ENCODE measurements around the gene NEK4. TPM values are rescaled to one million over a fixed set of nuclear protein-coding genes. Genes with fewer than 3 reads are reported as not detected.
"Not testable (repeated sequence)": the region's sequence is repeated elsewhere in the genome, so short reads cannot be mapped to it uniquely, and the experiment has no call there.

Gene NEK4
- total RNA-seq, 1 experiment from 2014 or later = 40.5 TPM

DNA sequence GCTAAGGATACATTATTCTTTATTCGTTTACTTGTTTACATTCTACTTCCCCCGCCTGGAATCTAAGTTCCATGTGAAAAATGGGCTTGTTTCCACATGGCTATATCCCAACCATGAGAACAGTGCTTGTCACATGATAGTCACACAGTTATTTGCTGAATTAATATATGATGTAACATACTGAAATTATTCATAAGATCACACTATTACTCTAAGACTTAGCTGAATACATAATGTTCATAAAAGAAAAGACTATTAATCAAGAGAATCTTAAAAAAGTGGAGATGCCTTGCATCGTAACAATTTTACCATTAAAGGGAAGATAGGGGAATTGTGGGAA, 91.6 kb downstream of the NEK4 start:
- no peak for DNase-seq
- Mint-ChIP-seq H3K4me3 (ENCODE audit: unreplicated experiment) (no peak overlapping the region), H3K27ac (ENCODE audit: unreplicated experiment) (no peak overlapping the region), H3K4me1 (ENCODE audit: low read depth, unreplicated experiment) (peaks cover 8% of the 10 kb centered on the region), H3K9me3 (ENCODE audit: unreplicated experiment) (no peaks in the 10 kb centered on the region), H3K27me3 (ENCODE audit: insufficient read depth, unreplicated experiment) (no peaks in the 10 kb centered on the region), H3K36me3 (ENCODE audit: insufficient read depth, unreplicated experiment) (peaks cover 50% of the 10 kb centered on the region)
- intact Hi-C loops (cut with micrococcal nuclease; ENCODE audit: unreplicated experiment) = no loop called here
- CTCF ChIA-PET = no interaction called here
- Histone ChIP-seq H3K9me3 (no peaks in the 10 kb centered on the region), H3K27me3 (replicated peaks; ENCODE audit: control insufficient read depth, insufficient read depth, low read length) (no peaks in the 10 kb centered on the region), H3K4me3 (ENCODE audit: low read depth, low read length) (no peak overlapping the region), H3K4me1 (peaks cover 9% of the 10 kb centered on the region), H3K36me3 (ENCODE audit: control insufficient read depth, insufficient read depth, low read length) (0 out of 2 replicates have a peak, but pooled peaks cover 1% of the 10 kb centered on the region)
- TF ChIP-seq, protein P1, sequence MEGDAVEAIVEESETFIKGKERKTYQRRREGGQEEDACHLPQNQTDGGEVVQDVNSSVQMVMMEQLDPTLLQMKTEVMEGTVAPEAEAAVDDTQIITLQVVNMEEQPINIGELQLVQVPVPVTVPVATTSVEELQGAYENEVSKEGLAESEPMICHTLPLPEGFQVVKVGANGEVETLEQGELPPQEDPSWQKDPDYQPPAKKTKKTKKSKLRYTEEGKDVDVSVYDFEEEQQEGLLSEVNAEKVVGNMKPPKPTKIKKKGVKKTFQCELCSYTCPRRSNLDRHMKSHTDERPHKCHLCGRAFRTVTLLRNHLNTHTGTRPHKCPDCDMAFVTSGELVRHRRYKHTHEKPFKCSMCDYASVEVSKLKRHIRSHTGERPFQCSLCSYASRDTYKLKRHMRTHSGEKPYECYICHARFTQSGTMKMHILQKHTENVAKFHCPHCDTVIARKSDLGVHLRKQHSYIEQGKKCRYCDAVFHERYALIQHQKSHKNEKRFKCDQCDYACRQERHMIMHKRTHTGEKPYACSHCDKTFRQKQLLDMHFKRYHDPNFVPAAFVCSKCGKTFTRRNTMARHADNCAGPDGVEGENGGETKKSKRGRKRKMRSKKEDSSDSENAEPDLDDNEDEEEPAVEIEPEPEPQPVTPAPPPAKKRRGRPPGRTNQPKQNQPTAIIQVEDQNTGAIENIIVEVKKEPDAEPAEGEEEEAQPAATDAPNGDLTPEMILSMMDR (IDR thresholded peaks at IDR 0.05; ENCODE audit: insufficient read depth in 1 of 2, low read depth in 1 of 2, low read length in 1 of 2, severe bottlenecking in 1 of 2, unreplicated experiment in 1 of 2) = no peak
- BruUV-seq (replicated peaks) = no TSS peak
- POLR2A ChIA-PET = interaction anchor here (0.6 kb wide), 1 partner anchor 290 kb away, joined by 3 read pairs; no protein-coding TSS in a partner anchor

DNA sequence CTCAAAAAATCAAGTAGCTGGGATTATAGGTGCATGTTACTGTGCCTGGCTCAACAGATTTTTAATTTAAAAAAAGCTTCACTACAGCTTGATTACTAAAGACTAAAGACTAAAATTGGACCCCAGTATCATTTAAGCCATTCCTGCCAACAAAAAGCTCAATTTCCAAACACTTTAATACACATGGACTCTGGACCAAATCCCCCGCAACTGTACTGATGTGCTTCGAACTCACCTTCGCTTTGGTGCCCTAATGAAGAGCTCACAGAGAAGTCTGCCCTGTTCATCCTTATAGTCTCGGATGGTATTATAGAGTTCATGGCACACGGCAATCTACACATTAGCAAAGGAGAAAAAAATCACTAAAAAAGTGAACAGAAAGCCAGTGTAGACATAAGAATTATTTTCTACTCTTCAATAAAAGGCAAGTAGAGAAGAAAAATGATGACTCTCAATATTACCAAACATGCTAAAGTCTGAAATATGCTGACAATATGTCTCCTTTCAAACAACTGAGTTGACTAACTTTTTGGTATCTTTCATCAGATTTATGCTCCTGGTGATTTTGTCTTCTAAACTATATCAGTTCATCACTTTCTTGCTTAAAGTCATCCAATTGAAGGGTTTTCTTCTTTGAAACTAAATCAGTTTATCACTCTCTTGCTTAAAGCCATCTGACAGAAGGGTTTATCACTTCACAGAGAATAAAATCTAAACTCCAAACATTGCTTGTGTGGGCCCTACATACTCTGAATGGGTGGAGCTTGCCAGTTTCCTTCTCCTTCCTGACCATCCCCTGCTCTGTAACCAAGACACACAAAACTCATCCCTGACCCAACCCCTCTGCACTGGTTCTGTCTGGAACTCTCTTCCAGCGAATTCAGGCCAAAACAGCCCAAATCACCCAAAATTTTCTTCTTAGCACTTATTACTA, 92.2 kb downstream of the NEK4 start:
- BruUV-seq (replicated peaks) = no TSS peak
- no peaks in the 10 kb centered on the region for H3K27me3 Mint-ChIP-seq (ENCODE audit: insufficient read depth, unreplicated experiment)
- intact Hi-C loops (cut with micrococcal nuclease; ENCODE audit: unreplicated experiment) = no loop called here
- no peaks in the 10 kb centered on the region for H3K9me3 ChIP-seq
- no peak overlapping the region for H3K4me3 Mint-ChIP-seq (ENCODE audit: unreplicated experiment)
- no peak overlapping the region for H3K27ac Mint-ChIP-seq (ENCODE audit: unreplicated experiment)
- CTCF ChIA-PET = no interaction called here
- DNase-seq = no peak
- TF ChIP-seq, protein P1 (IDR thresholded peaks at IDR 0.05; ENCODE audit: insufficient read depth in 1 of 2, low read depth in 1 of 2, low read length in 1 of 2, severe bottlenecking in 1 of 2, unreplicated experiment in 1 of 2) = no peak
- H3K36me3 ChIP-seq (ENCODE audit: control insufficient read depth, insufficient read depth, low read length) = 0 out of 2 replicates have a peak, but pooled peaks cover 1% of the 10 kb centered on the region
- peaks cover 8% of the 10 kb centered on the region for H3K4me1 Mint-ChIP-seq (ENCODE audit: low read depth, unreplicated experiment)
- H3K4me1 ChIP-seq = peaks cover 8% of the 10 kb centered on the region
- H3K4me3 ChIP-seq (ENCODE audit: low read depth, low read length) = no peak overlapping the region
- H3K27me3 ChIP-seq (replicated peaks; ENCODE audit: control insufficient read depth, insufficient read depth, low read length) = no peaks in the 10 kb centered on the region
- POLR2A ChIA-PET = no interaction called here
- H3K9me3 Mint-ChIP-seq (ENCODE audit: unreplicated experiment) = no peaks in the 10 kb centered on the region
- H3K36me3 Mint-ChIP-seq (ENCODE audit: insufficient read depth, unreplicated experiment) = peaks cover 50% of the 10 kb centered on the region

DNA sequence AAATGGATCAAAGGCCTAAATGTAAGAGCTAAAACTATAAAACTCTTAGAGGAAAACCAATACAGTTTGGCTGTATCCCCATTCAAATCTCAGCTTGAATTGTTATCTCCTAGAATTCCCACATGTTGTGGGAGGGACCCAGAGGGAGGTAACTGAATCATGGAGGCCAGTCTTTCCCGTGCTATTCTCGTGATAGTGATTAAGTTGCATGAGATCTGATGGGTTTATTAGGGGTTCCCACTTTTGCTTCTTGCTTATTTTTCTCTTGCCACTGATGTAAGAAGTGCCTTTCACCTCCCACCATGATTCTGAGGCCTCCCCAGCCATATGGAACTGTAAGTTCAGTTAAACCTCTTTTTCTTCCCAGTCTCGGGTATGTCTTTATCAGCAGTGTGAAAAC, 94.5 kb downstream of the NEK4 start:
- POLR2A ChIA-PET = not testable (repeated sequence)

More for the DNA sequence above, 94.5 kb downstream of the NEK4 start:
- H3K4me3 ChIP-seq (ENCODE audit: low read depth, low read length); DNase-seq; CTCF ChIA-PET; H3K4me3 Mint-ChIP-seq (ENCODE audit: unreplicated experiment); intact Hi-C loops (cut with micrococcal nuclease; ENCODE audit: unreplicated experiment); H3K27ac Mint-ChIP-seq (ENCODE audit: unreplicated experiment); H3K9me3 ChIP-seq; BruUV-seq (replicated peaks); H3K9me3 Mint-ChIP-seq (ENCODE audit: unreplicated experiment); H3K4me1 Mint-ChIP-seq (ENCODE audit: low read depth, unreplicated experiment); H3K36me3 ChIP-seq (ENCODE audit: control insufficient read depth, insufficient read depth, low read length); H3K27me3 ChIP-seq (replicated peaks; ENCODE audit: control insufficient read depth, insufficient read depth, low read length); H3K27me3 Mint-ChIP-seq (ENCODE audit: insufficient read depth, unreplicated experiment); H3K4me1 ChIP-seq: not testable (repeated sequence)
- H3K36me3 Mint-ChIP-seq (ENCODE audit: insufficient read depth, unreplicated experiment) = peaks cover 63% of the 10 kb centered on the region

All from Caco-2 (cell line).